H9 (cell line): ENCODE results near the gene REEP3. TPM values are rescaled to one million over a fixed set of nuclear protein-coding genes. Genes with fewer than 3 reads are reported as not detected.

ENCODE experiments used
- DNase-seq: peaks from one replicate; pipeline ENCODE4 v3.0.0-alpha.2; 2017
- H2AFZ ChIP-seq: one replicate; pipeline ENCODE4 v1.6.1; 2013; ENCODE audit warnings: mild to moderate bottlenecking, low read length, control low read depth, moderate library complexity
- H2AK5ac ChIP-seq: 2 replicates; pipeline ENCODE4 v1.6.1; 2013; ENCODE audit warnings: low read length, control low read depth, mixed read lengths; ENCODE audit not compliant: insufficient read length
- H2BK120ac ChIP-seq: one replicate; pipeline ENCODE4 v1.6.1; 2013; ENCODE audit warnings: low read depth, mild to moderate bottlenecking, low read length, control low read depth, inconsistent platforms; ENCODE audit not compliant: poor library complexity, severe bottlenecking
- H2BK12ac ChIP-seq: 2 replicates; pipeline ENCODE4 v1.6.1; 2013; ENCODE audit warnings: low read length, control low read depth, mixed read lengths, low read depth; ENCODE audit not compliant: insufficient read length
- H2BK15ac ChIP-seq: 2 replicates; pipeline ENCODE4 v1.6.1; 2013; ENCODE audit warnings: low read depth, low read length, control low read depth
- H2BK20ac ChIP-seq: one replicate; pipeline ENCODE4 v1.6.1; 2013; ENCODE audit warnings: low read depth, mild to moderate bottlenecking, low read length, control low read depth, inconsistent platforms; ENCODE audit not compliant: poor library complexity, severe bottlenecking
- H2BK5ac ChIP-seq: 2 replicates; pipeline ENCODE4 v1.6.1; 2013; ENCODE audit warnings: low read length, control low read depth, mixed read lengths; ENCODE audit not compliant: insufficient read length
- H3K14ac ChIP-seq: 2 replicates; pipeline ENCODE4 v1.6.1; 2013; ENCODE audit warnings: low read length, control low read depth; ENCODE audit not compliant: insufficient read depth
- H3K18ac ChIP-seq: 2 replicates; pipeline ENCODE4 v1.6.1; 2013; ENCODE audit warnings: low read depth, mild to moderate bottlenecking, mixed read lengths, low read length, control low read depth; ENCODE audit not compliant: insufficient read length
- H3K23ac ChIP-seq: 2 replicates; pipeline ENCODE4 v1.6.1; 2013; ENCODE audit warnings: low read length, control low read depth, mixed read lengths, low read depth; ENCODE audit not compliant: insufficient read length
- H3K23me2 ChIP-seq: 2 replicates; pipeline ENCODE4 v1.6.1; 2013; ENCODE audit warnings: low read depth, mild to moderate bottlenecking, mixed read lengths, low read length, control low read depth; ENCODE audit not compliant: insufficient read length, poor library complexity, severe bottlenecking
- H3K27ac ChIP-seq: 2 replicates; pipeline ENCODE4 v1.5.1; 2013; ENCODE audit warnings: low read length, control low read depth, mixed read lengths, low read depth; ENCODE audit not compliant: insufficient read length
- H3K27me3 ChIP-seq: 2 replicates; pipeline ENCODE4 v1.6.1; 2013; ENCODE audit warnings: low read length, control low read depth, inconsistent platforms; ENCODE audit not compliant: insufficient read depth
- H3K4ac ChIP-seq: 2 replicates; pipeline ENCODE4 v1.6.1; 2013; ENCODE audit warnings: low read depth, mild to moderate bottlenecking, control low read depth, inconsistent platforms, low read length, moderate library complexity
- H3K4me1 ChIP-seq: 2 replicates; pipeline ENCODE4 v1.6.1; 2013; ENCODE audit warnings: low read length, control low read depth, inconsistent platforms; ENCODE audit not compliant: insufficient read depth
- H3K4me2 ChIP-seq: 2 replicates; pipeline ENCODE4 v1.6.1; 2013; ENCODE audit warnings: low read length, control low read depth, mixed read lengths; ENCODE audit not compliant: insufficient read length, insufficient read depth
- H3K56ac ChIP-seq: 2 replicates; pipeline ENCODE4 v1.6.1; 2013; ENCODE audit warnings: low read depth, mild to moderate bottlenecking, mixed read lengths, low read length, control low read depth; ENCODE audit not compliant: insufficient read length
- H3K79me1 ChIP-seq: 2 replicates; pipeline ENCODE4 v1.6.1; 2013; ENCODE audit warnings: low read depth, mild to moderate bottlenecking, moderate library complexity, low read length, control low read depth, inconsistent platforms; ENCODE audit not compliant: insufficient read depth, poor library complexity, severe bottlenecking
- H3K79me2 ChIP-seq: 2 replicates; pipeline ENCODE4 v1.6.1; 2013; ENCODE audit warnings: low read length, control low read depth, inconsistent platforms; ENCODE audit not compliant: insufficient read depth
- H3K9ac ChIP-seq: 2 replicates; pipeline ENCODE4 v1.6.1; 2013; ENCODE audit warnings: low read length, control low read depth, mixed read lengths; ENCODE audit not compliant: insufficient read length; ENCODE audit errors: extremely low read depth
- H3K9me3 ChIP-seq: one replicate; pipeline ENCODE4 v1.6.1; 2013; ENCODE audit warnings: low read depth, low read length, inconsistent platforms; ENCODE audit not compliant: control insufficient read depth
- H3T11ph ChIP-seq: one replicate; pipeline ENCODE4 v1.6.1; 2013; ENCODE audit warnings: mild to moderate bottlenecking, low read length, control low read depth, inconsistent platforms
- H4K20me1 ChIP-seq: one replicate; pipeline ENCODE4 v1.6.1; 2013; ENCODE audit not compliant: control insufficient read depth, insufficient read length, insufficient read depth
- H4K5ac ChIP-seq: 2 replicates; pipeline ENCODE4 v1.6.1; 2013; ENCODE audit warnings: low read depth, mild to moderate bottlenecking, mixed read lengths, low read length, control low read depth; ENCODE audit not compliant: insufficient read length
- H4K8ac ChIP-seq: replicated peaks from 2 replicates; pipeline ENCODE4 v1.6.1; 2013; ENCODE audit warnings: low read length, control low read depth, mixed read lengths, low read depth; ENCODE audit not compliant: insufficient read length
- H4K91ac ChIP-seq: 2 replicates; pipeline ENCODE4 v1.6.1; 2013; ENCODE audit warnings: low read depth, mild to moderate bottlenecking, moderate library complexity, mixed read lengths, low read length, control low read depth; ENCODE audit not compliant: insufficient read length
- H3K27ac Mint-ChIP-seq, 3 experiments: 2 replicates in 2 of 3; 3 replicates in 1 of 3; pipeline ENCODE4 v1.8.0; 2020 to 2021; ENCODE audit warnings: mixed read lengths in 3 of 3, mild to moderate bottlenecking in 1 of 3, moderate library complexity in 1 of 3
- H3K27me3 Mint-ChIP-seq: 2 replicates; pipeline ENCODE4 v1.8.0; 2021; ENCODE audit warnings: low read depth, mild to moderate bottlenecking, moderate library complexity, mixed read lengths
- H3K36me3 Mint-ChIP-seq, 3 experiments: 2 replicates in 2 of 3; 3 replicates in 1 of 3; pipeline ENCODE4 v1.8.0; 2020 to 2021; ENCODE audit warnings: low read depth in 3 of 3, mixed read lengths in 3 of 3; ENCODE audit not compliant: insufficient read depth in 1 of 3
- H3K4me1 Mint-ChIP-seq, 2 experiments: 2 replicates each; pipeline ENCODE4 v1.8.0; 2020; ENCODE audit warnings: mixed read lengths in 2 of 2
- H3K4me3 Mint-ChIP-seq, 2 experiments: 2 replicates in 1 of 2; 3 replicates in 1 of 2; pipeline ENCODE4 v1.8.0; 2020 to 2021; ENCODE audit warnings: mild to moderate bottlenecking in 2 of 2, mixed read lengths in 2 of 2, moderate library complexity in 1 of 2
- H3K9me3 Mint-ChIP-seq, 2 experiments: 2 replicates in 1 of 2; 3 replicates in 1 of 2; pipeline ENCODE4 v1.8.0; 2020; ENCODE audit warnings: mild to moderate bottlenecking in 2 of 2, mixed read lengths in 2 of 2, moderate library complexity in 1 of 2
- WGBS: extraction: QIAGEN DNeasy Blood & Tissue Kit; methylation state at CpG from one replicate; pipeline ENCODE4 v1.1.7; 2013; ENCODE audit warnings: missing lambda C conversion rate, low lambda C conversion rate, mixed read lengths; ENCODE audit not compliant: insufficient read length; ENCODE audit errors: extremely low coverage; 5-methylcytosine and 5-hydroxymethylcytosine counted together
- total RNA-seq: library from RNA; stranded (reverse); gene quantifications from 2 replicates; pipeline ENCODE4 v1.2.1, GENCODE V29; 2021
- TF ChIP-seq, protein P1 (sequence below): fragments of 200-600 bp; sonication (generic); conservative IDR thresholded peaks from 3 replicates; pipeline ENCODE4 v1.8.0; 2021; ENCODE audit warnings: antibody characterized with exemption, mild to moderate bottlenecking

The REEP3 gene
- total RNA-seq, 1 experiment from 2014 or later, result 21.4 TPM

DNA sequence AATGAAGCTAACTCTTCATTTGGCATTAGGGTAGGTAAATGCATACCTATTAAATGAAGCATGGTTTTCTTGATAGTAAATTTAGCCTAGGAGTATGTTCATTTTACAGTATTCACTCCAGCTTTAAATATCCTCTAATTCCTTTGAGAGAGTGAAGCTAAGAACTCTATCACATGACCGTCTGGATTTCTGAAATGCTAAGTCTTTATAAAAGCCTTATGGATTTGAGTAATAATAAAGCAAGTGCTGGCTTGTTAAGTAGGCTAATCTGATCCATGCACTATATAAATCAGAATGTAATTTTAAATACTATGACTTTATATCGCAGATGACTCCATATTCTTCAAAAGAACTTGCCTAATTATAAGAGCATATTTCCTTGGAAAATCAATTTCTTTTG is 64.8 kb downstream of the REEP3 start:
- Histone ChIP-seq H3K4ac (no peak overlapping the region), H4K5ac (no peak overlapping the region), H3K27me3 (no peaks in the 10 kb centered on the region), H3K79me1 (no peaks in the 10 kb centered on the region), H3T11ph (no peak overlapping the region), H2BK20ac (no peak overlapping the region), H3K27ac (no peak overlapping the region), H2BK12ac (no peak overlapping the region), H3K23ac (no peak overlapping the region), H2BK120ac (no peak overlapping the region), H3K23me2 (no peaks in the 10 kb centered on the region), H3K14ac (no peak overlapping the region), H2BK15ac (no peak overlapping the region), H3K4me1 (peaks cover 2% of the 10 kb centered on the region; the same call in 1 of the 2 replicates), H4K8ac (no peak overlapping the region), H2BK5ac (no peak overlapping the region), H3K9ac (no peak overlapping the region), H3K9me3 (no peaks in the 10 kb centered on the region), H3K56ac (no peak overlapping the region), H4K91ac (no peak overlapping the region), H2AK5ac (no peak overlapping the region), H2AFZ (no peak overlapping the region), H3K18ac (no peak overlapping the region), H4K20me1 (no peaks in the 10 kb centered on the region), H3K79me2 (peaks cover 2% of the 10 kb centered on the region; the same call in 1 of the 2 replicates), H3K4me2 (no peak overlapping the region)
- no peak for DNase-seq
- Mint-ChIP-seq H3K4me3 (no peak overlapping the region), H3K36me3 (no peaks in the 10 kb centered on the region; a peak in 2 of 7 replicates), H3K27ac (no peak overlapping the region), H3K27me3 (no peaks in the 10 kb centered on the region), H3K9me3 (no peaks in the 10 kb centered on the region), H3K4me1 (peaks cover 0 to 8% of the 10 kb centered on the region in 2 experiments; a peak in 2 of 4 replicates)
- TF ChIP-seq, protein P1, sequence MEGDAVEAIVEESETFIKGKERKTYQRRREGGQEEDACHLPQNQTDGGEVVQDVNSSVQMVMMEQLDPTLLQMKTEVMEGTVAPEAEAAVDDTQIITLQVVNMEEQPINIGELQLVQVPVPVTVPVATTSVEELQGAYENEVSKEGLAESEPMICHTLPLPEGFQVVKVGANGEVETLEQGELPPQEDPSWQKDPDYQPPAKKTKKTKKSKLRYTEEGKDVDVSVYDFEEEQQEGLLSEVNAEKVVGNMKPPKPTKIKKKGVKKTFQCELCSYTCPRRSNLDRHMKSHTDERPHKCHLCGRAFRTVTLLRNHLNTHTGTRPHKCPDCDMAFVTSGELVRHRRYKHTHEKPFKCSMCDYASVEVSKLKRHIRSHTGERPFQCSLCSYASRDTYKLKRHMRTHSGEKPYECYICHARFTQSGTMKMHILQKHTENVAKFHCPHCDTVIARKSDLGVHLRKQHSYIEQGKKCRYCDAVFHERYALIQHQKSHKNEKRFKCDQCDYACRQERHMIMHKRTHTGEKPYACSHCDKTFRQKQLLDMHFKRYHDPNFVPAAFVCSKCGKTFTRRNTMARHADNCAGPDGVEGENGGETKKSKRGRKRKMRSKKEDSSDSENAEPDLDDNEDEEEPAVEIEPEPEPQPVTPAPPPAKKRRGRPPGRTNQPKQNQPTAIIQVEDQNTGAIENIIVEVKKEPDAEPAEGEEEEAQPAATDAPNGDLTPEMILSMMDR, result no peak
- no CpG with 5 or more reads among the region's 2 CpGs for WGBS
